GM12873 (cell line): ENCODE measurements around the gene PDZK1IP1.
A peak's percentile ranks its signal among the peaks of the same experiment; 100 is the strongest.

Experiments used
- CTCF ChIP-seq: IDR thresholded peaks from 2 replicates; pipeline ENCODE4 v1.5.1; 2012; ENCODE audit warnings: low read depth, mild to moderate bottlenecking, moderate library complexity, low read length, control low read depth; ENCODE audit not compliant: insufficient read depth; ENCODE audit errors: missing control alignments

Gene PDZK1IP1

GRCh38 chr1:47164552-47164951, 25.3 kb downstream of the PDZK1IP1 start:
- no peak for TF ChIP-seq CTCF

GRCh38 chr1:47161298-47162040, 28.4 kb downstream of the PDZK1IP1 start:
- no peak for TF ChIP-seq CTCF

- no peak for TF ChIP-seq CTCF
Observed at GRCh38 chr1:47160716-47161115, 29.1 kb downstream of the PDZK1IP1 start.

- no peak for TF ChIP-seq CTCF
Observed at GRCh38 chr1:47147047-47147785, 42.6 kb downstream of the PDZK1IP1 start.

- peak; percentile 42 for TF ChIP-seq CTCF
Observed at GRCh38 chr1:47143654-47144053, 46.2 kb downstream of the PDZK1IP1 start.

- no peak for TF ChIP-seq CTCF
Observed at GRCh38 chr1:47137925-47138615, 51.8 kb downstream of the PDZK1IP1 start.

GRCh38 chr1:47137198-47137597, 52.6 kb downstream of the PDZK1IP1 start, which contains the start of gene CYP4A22:
CYP4A22 (plus strand) TSS chr1:47137441; CDS start chr1:47137486, 45 bp downstream.
- TF ChIP-seq CTCF, result no peak
